Stimulated activated CD8-positive, alpha-beta memory T cell treated with anti-CD3 and anti-CD28 coated beads, Interleukin-2, amount 100 ng/mL, for 1 hour (primary cell): ENCODE data around the gene APLF.
"Not testable (repeated sequence)": the region's sequence is repeated elsewhere in the genome, so short reads cannot be mapped to it uniquely, and the experiment has no call there.

ENCODE experiments used
- DNase-seq, 2 donors: peaks; one replicate each; pipeline ENCODE4 v3.0.0-alpha.2; 2020; ENCODE audit warnings: low read depth in 2 of 2

APLF gene

DNA sequence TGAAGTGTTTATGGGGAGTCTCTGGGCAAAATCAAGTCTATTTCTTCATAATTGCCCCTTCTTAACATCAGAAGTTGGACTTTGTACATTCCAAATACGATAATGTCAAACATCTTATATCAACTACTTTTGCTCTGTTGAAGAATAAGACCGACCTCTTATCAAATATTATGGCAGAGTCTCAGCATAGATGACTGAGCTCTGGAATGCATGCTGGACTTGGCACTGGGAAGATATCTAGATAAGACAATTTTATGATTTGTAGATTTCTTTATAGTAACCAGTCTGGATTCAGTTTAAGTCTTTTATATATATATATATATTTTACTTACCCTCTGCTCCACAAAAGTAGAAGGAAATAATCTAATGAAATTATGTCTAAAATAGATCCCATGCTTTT is 8.2 kb downstream of the APLF start:
- DNase-seq: no peak

DNA sequence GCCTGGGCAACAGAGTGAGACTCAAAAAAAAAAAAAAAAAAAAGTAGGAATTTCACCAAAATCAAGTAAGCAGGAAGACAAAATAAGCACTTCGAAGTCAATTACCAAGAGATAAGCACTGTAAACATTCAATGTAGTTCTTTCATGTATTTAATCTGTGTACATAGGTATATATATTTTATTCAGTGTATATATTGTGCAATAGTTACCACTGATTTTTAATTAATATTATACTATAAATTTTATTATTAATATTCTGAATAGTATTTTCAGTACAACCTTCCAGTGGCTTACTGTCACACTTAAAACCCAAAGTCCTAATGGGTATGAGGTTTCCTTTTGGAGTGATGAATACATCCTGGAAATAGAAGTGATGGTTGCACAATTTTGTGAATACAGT is 9.1 kb downstream of the APLF start:
- no peak for DNase-seq

DNA sequence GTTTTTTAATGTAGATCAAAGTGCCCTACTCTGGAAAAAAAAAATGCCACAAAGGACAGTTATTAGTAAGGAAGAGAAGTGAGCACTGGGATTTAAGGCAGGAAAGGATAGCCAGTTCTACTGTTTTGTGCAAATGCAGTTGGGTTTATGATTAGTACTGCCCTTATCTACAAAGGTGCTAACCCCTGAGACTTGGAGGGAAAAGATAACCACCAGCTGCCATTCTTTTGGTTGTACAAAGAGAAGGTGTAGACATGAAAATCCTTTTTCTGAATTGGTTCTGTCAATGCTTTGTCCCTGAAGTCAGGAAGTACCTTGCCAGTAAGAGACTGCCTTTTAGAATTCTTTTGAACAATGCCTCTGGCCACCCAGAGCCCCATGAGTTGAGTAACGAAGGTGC is 11.3 kb downstream of the APLF start:
- no peak for DNase-seq

DNA sequence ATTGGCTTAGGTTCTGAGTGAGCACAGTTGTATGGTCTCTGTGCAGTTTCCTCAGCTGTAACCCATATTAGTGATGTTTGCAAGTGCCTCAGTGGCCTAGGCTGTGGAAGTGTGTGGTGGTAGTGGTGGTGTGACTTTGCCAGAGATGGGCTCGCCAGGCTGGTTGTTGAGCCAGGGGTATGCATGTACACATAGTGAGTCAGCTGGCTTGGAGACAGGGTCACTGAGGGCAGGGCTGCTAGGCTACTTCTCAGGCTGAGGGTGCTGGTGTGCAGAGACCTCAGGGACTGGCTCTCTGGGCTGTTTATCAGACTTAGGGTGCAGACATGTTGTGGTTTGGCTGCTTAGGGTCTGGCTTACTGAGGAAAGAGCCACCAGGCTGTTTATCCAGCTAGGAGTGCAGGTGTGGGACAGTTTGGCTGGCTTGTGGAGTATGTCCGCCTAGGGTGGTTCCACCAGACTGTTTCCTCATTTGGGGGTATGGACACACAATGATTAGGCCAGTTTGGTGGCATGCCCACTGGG is 15.0 kb downstream of the APLF start:
- no peak for DNase-seq

DNA sequence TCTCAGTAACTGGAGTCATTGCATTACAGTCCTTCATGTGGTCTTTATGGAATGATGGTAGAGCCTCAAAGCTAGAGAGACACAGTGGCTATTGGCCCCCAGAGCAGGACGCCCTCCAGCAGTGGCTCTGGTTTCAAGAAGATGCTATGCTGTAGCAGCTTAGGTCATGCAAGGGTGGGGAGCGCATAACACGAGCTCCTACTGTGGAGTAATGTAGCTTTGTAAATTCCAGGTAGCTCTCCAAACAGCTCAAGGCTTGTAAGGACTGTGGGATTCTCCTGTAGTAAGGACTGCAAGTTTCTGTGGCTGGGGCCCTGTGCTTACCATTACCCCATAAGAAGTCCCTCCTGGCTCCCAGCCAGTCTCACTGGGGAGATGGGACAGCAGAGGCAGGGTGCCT is 15.6 kb downstream of the APLF start:
- no peak for DNase-seq

DNA sequence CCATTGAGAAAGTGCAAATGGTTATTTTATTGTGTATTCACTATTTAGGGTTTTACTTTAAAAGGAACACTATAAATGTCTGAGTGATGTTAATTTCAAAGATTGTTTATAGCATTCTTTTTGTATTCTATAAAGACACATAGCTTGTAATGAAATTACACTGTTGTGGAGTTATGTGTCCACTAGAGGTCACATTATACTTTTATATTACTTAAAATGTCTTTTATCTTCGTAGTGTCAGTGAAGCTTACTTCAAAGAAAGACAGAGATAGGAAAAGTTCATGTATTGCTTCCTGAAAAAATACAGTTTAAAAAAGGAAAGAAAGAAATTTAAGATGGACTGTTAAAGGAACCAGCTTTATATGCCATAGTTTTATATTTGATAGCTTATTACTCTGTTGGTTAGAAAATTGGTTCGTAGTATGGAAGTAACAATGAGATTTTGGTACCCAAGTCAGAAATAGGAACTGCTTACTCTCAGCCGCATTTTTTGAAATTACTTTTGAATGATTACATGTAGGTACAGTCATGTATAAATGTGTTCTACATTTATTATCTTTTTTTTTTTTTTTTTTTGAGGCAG is 20.5 kb downstream of the APLF start:
- DNase-seq: no peak

DNA sequence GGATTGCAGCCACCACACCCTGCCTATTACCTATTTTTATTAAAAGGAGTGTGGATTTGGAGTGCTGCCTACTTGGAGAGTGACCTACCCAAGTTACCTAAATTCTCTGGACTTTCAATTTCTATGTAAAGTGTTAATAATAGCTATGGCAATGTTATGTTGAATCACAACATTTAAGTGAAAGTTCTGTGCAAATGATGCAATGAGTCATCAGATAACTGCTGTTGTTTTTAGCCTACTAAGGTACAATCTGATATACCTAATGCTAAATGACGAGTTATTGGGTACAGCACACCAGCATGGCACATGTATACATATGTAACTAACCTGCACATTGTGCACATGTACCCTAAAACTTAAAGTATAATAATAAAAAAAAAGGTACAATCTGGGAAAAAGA is 21.2 kb downstream of the APLF start:
- not testable (repeated sequence) for DNase-seq

DNA sequence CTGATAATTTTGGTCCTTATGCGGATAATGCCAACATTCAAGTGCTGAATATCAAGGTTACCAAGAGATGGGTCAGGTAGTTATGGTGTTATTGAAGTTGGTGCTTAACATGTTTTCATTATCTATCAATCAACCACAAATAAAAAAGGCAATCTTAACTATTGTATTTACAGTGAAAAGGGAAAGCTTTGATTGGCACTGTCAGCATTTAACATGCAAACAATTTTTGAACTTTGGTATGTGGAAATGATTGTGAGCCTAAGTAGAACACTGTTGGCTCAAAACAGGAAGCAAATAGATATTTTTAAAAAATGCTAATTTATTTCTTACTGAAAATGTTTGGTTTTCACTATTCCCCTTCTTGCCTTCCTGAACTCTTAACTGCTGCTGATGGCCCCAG is 21.9 kb downstream of the APLF start:
- no peak for DNase-seq

DNA sequence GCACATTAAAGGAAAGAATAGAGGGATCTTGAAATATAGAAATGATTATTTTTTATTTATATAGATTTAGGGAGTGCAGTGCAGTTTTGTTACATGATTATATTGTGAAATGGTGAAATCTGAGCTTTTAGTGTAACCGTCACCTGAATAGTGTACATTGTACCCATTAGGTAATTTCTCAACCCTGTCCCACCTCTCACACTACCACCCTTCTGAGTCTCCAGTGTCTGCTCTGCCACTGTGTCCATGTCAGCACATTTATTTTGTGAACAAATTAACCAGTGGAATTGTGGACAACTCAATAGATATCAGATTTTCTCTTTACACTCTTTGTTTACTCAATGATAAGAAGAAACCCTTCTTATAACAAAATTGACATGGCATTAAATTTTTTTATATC is 24.2 kb downstream of the APLF start:
- DNase-seq: no peak

DNA sequence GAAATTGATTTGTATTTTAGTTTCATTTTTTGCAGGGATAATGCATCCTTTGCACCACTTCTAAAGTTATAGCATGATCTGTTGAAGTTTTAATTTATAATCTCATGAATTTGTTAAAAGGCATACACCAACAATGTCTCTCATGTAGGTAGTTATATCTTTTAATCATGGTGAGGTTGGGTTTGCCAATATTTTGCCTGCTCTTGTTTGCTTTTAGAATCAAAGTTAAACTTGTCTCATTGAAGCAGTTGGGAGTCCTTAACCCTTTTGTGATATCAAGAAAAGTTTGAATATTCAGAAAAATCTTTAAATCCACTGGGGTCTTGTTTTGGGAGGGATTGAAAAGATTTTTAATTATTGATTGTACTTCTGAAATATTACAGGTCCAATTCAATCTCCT is 31.7 kb downstream of the APLF start:
- no peak for DNase-seq

DNA sequence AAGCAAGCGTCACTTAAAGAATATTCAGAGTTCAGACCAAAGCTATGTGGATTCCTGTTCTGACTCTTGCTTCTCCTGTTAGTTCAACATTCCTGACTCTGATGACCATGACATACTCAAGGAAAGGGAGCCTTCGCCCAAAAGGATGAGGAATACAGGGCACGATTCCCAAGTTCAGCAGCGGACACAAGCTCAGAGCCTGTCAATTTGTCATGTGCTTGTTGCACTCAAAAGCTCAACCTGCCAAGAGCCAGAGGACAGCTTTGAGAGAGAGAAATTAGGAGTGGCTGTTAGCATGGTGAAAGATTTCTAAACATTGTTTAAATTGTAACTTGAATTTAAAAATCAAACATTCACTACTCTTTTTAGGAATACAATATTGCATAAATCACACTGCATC is 33.3 kb downstream of the APLF start:
- DNase-seq: no peak

DNA sequence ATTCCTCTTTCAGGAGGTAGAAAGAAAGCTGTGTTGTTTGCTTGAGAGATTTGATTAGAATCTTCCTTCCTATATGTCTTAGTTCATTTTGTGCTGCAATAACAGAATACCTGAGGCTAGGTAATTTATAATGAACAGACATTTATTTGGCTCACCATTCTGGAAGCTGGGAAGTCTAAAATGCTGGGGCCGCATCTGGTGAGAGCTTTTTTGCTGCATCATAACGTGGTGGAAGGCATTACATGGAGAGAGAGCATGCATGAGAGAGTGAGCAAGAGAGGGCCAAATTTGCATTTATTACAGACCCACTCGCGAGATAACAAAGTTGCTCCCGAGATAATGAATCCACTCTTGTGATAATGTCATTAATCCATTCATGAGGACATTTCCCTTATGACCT is 34.4 kb downstream of the APLF start:
- DNase-seq: no peak

DNA sequence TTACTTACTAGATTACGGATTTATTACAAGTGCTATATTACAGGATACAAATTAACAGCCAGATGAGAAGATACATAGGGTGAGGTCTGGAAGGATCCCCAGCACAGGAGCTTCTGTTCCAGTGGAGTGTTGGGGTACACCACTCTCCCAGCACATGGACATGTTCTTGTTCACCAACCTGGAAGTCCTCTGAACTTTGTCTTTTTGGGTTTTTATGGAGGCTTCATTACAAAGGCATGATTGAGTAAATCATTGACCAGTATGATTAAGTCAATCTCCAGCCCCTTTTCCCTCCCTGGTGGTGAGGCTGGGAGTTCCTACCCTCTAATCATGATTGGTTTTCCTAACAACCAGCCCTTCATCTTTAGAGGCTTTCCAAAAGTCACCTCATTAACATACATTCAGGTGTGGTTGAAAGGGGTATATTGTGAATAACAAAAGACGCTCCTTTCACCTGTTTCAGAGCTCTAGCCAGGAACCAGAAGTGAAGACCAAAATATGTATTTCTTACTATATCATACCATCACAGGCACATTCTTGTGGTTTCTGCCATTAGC is 38.3 kb downstream of the APLF start:
- no peak for DNase-seq

DNA sequence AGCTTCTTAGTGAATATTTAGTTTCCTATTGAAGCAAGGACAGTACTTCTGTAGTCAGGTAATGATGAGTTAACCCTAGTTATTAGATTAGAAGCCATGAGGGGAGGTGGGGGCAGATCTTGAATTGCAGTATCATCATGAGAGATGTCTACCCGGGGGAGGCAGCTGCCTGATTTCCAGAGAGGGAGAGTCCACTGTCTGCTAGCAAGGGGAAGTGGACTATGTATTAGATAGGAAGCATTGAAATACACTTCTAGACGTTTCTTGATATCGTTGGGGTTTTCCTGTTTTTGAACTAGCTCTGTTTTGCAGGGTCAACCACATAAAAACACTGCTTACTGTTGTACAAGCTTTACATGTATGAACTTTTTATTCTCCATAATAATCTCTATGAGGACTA is 38.8 kb downstream of the APLF start:
- no peak for DNase-seq

DNA sequence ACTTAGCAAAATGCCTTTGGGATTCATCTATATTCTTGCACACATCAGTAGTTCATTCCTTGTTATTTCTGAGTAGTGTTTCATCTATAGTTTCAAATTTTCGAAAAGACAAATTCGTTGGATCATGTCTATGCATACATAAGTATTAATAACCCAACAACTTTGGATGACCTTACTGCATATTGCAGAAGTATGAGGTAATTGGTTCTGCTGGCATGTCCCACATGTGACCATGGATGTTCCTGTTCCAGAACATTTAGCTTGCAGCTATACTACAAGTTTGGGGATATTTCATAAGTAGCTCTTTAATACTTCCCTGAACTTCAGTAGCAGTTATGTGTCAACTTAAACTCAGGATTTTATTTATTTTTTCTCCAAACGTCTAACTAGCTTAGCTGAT is 44.9 kb downstream of the APLF start:
- no peak for DNase-seq

DNA sequence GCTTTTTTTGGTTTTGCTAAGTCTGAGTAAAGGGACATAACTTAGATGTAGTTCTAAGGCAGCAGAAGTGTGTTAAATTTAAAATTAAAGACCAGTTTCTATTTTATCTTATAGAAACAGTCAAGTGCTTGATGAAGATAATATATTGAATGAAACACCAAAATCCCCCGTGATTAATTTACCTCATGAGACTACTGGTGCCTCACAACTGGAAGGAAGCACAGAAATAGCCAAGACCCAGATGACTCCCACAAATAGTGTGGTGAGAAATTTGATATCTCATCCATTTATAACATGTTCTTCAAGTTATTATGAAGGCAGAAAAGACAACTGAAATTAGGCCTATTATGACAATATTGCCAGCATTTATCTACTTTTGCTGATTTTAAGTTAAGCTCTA is 45.6 kb downstream of the APLF start:
- no peak for DNase-seq

DNA sequence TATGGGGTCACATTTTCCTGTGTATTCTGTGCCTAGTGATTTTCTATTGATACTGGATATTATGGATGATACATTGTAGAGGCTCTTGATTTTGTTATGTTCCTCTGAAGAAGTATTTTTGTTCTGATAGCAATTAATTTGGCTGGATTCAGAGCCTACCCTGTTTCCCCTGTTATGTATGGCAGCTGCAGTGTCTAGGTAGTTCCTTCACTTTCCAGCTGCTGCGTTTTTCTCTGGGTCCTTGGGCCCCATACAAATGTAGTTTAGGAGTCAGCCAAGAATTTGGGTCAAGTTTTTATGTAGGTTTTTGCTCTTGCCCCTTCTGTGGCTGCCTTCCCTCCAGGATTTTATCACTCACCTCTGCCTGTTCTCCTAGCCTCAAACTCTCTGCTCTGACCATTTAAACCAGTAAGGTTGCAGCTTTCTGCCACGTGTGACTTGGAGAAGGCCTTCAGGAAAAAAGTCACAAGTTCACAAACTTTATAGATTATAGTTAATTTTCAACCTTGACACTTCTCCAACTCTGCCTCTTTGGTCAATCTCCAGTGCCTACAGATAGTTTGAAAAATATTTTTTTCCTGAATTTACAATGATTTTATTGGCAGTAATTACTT is 47.0 kb downstream of the APLF start:
- DNase-seq: no peak

DNA sequence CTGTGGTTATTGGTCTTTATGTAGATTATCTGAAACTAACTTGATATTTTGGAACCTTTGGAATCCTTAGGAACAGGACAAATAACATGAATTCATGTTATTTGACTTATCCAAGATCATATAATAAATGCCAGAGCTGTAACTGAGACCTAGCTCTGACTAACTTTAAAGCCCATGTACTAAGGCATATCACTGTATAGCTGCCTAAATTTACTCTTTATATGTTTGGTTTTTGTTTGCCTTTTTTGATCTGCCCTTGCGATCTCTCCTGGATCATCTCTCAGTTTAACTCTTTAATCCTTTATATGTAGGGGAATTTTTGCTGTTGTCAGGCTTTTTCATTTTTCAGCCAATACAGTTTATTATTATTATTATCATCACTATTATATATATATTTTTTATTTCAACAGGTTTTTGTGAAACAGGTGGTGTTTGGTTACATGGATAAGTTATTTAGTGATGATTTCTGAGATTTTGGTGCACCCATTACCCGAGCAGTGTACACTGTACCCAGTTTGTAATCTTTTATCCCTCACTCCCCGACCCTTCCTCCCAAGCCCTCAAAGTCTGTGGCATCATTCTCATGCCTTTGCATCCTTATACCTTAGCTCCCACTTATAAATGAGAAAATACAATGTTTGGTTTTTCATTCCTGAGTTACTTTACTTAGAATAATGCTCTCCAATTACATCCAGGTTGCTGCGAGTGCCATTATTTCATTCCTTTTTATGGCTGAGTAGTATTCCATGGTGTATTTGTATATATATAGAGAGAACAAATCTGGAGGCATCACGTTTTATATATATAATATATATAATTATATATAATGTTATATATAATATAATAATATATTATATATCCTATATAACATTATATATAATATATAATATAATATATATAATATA is 48.9 kb downstream of the APLF start:
- DNase-seq: no peak

DNA sequence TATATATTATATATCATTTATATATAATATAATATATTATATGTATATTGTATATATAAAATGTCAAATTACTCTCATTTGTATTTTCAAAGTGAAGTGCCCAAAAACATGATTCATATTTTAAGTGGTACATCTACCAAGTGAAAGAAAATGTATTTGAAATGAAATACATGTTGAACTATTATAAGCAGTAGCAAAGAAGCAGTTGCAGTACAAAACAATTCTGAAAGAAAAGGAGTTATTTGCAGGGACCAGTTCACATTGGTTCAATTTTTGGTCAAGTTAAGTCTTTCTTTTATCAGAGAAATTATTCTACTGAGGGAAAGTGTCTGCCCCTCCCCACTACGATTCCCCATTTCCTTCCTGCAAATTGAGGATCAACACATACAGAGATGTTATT is 51.9 kb downstream of the APLF start:
- DNase-seq: no peak

DNA sequence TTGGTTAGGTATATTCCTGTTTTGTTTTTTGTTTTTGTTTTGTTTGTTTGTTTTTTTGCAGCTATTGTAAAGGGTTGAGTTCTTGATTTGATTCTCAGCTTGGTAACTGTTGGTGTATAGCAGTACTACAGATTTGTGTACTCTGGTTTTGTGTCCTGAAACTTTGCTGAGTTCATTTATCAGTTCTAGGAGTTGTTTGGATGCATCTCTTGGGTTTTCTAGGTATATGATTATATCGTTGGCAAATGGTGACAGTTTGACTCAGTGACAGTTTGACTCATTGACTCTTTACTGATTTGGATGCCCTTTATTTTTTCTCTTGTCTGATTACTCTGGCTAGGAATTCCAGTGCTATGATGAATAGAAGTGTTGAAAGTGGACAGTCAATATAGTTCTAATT is 53.7 kb downstream of the APLF start:
- no peak for DNase-seq

DNA sequence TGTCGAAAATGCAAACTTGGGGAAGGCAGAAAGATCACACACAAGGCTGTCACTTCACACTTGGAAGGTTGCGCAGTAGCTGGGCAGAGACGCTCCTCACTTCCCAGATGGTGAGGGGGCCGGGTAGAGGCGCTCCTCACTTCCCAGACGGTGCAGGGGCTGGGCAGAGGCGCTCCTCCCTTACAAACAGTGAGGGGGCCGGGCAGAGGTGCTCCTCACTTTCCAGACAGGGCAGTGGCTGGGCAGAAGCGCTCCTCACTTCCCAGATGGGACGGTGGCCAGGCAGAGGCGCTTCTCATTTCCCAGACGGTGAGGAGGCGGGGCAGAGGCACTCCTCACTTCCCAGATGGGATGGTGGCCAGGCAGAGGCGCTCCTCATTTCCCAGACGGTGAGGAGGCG is 59.6 kb downstream of the APLF start:
- DNase-seq: not testable (repeated sequence)

DNA sequence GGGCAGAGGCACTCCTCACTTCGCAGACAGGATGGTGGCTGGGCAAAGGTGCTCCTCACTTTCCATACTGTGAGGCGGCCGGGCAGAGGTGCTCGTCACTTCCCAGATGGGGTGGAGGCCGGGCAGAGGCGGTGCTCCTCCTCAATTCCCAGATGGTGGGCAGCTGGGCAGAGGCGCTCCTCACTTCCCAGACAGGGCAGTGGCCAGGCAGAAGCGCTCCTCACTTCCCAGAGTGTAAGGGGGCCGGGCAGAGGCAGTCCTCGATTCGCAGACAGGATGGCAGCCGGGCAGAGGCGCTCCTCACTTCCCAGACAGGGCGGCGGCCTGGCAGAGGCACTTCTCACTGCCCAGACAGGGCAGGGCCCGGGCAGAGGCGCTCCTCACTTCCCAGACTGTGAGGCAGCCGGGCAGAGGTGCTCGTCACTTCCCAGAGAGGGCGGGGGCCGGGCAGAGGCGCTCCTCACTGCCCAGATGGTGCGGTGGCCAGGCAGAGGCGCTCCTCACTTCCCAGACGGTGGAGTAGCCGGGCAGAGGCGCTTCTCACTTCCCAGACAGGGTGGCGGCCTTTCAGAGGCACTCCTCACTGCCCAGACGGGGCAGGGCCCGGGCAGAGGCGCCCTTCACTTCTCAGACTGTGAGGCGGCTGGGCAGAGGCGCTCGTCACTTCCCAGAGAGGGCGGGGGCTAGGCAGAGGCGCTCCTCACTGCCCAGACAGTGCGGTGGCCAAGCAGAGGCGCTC is 60.1 kb downstream of the APLF start:
- not testable (repeated sequence) for DNase-seq
